Stimulated activated naive CD8-positive, alpha-beta T cell treated with anti-CD3 and anti-CD28 coated beads, Interleukin-15, amount 100 ng/mL, for 72 hours (primary cell): ENCODE results near the gene MRM2.

Experiments used
- ATAC-seq: fragments of 150-1000 bp; cut with Tn5 transposase; 2 replicates; pipeline ENCODE4 v1.10.0; 2021; ENCODE audit warnings: mild to moderate bottlenecking, moderate library complexity
- DNase-seq, 2 donors: peaks; one replicate each; pipeline ENCODE4 v3.0.0; 2021 to 2022
- H3K27ac Mint-ChIP-seq, 2 donors: one replicate each; pipeline ENCODE4 v1.8.0; 2022; ENCODE audit warnings: mild to moderate bottlenecking in 2 of 2, mixed read lengths in 2 of 2, moderate library complexity in 2 of 2
- H3K27me3 Mint-ChIP-seq: one replicate; pipeline ENCODE4 v1.8.0; 2022; ENCODE audit warnings: mixed read lengths
- H3K4me1 Mint-ChIP-seq: one replicate; pipeline ENCODE4 v1.8.0; 2022; ENCODE audit warnings: mild to moderate bottlenecking, mixed read lengths
- H3K4me3 Mint-ChIP-seq, 2 donors: one replicate each; pipeline ENCODE4 v1.8.0; 2022; ENCODE audit warnings: mild to moderate bottlenecking in 2 of 2, mixed read lengths in 2 of 2, moderate library complexity in 1 of 2
- H3K9me3 Mint-ChIP-seq, 2 donors: one replicate each; pipeline ENCODE4 v1.8.0; 2022; ENCODE audit warnings: mixed read lengths in 2 of 2

Gene MRM2

DNA sequence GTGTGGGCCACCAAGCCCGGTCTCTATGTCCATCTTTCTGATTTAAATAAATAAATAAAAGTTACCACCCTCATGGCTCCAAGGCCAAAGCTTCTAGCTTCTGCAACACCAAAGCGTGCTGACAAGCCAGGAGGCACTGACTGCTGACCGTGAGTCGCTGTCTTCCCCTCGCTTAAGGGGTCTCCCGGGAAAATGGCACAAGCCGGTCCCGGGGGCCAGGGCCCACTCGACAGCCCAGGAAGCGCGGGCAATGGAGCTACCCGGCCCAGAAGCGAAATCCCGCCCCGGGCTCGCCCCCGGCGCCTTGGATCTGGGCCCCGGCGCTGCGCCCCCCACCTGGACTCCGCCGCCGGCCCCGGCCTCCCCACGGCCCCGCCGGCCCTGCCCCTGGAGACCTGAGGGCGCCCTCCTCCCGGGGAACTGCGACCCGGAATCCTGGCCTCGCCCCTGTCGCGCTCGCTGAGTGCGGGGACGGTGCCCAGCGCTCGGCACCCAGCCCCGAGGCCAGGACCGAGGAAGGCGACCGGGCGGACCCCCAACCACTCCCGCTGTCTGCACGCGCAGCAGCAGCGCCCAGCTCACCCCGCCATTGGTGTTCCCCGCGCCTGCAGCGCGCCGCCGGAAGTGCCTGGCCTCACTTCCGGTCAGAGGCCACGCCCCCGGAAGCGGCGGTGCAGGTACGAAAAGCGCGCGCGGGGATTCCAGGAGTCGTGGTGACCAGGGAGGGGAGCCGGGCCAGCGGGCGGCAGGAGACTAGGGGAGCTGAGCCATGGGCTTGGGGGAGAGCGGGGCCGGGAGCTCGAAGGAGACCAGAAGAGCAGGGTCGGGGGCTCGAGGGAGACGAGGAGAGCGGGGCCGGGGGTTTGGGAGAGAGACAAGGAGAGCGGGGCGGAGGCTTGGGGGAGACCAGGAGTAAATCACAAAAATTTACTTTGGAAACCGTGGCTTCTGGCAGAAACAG lies at the start of gene MRM2, which contains the start of gene NUDT1:
Gene MRM2 (minus strand): TSS at position 626 of the 961 bp plus-strand sequence. CDS start 36 bp downstream, at position 590.
Gene NUDT1 (plus strand): TSS at position 647 of the 961 bp plus-strand sequence. CDS start 2,349 bp downstream, outside the sequence.
- peak within 1 kb of the TSS; percentile 98 for H3K27ac Mint-ChIP-seq
- DNase-seq (peak; percentile 68 to 81), ATAC-seq (peak; percentile 87)
- peak within 1 kb of the TSS; percentile 100 for H3K4me3 Mint-ChIP-seq
- peaks cover 41% of the 10 kb centered on the region for H3K4me1 Mint-ChIP-seq
- no peaks in the 10 kb centered on the region for H3K27me3 Mint-ChIP-seq
- no peaks in the 10 kb centered on the region for H3K9me3 Mint-ChIP-seq

DNA sequence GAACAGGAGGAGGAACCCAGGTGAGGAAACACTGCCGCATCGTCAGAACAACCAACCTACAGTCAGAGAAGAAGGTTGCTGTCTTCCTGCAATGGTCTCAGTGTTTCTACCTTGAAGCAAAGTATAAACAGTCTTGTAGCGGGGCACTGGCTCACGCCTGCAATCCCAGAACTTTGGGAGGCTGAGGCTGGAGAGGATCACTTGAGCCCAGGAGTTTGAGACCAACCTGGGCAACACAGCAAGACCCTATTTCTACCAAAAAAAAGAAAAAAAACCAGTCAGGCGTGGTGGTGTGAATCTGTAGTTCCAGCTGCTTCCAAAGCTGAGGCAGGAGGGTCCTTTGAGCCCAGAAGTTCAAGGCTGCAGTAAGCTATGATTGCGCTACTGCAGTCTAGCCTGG lies 48.9 kb upstream of the MRM2 start:
- Mint-ChIP-seq H3K27me3 (no peaks in the 10 kb centered on the region), H3K4me3 (no peak overlapping the region), H3K9me3 (no peaks in the 10 kb centered on the region), H3K4me1 (no peaks in the 10 kb centered on the region), H3K27ac (no peak overlapping the region)
- ATAC-seq, result no peak
- no peak for DNase-seq

DNA sequence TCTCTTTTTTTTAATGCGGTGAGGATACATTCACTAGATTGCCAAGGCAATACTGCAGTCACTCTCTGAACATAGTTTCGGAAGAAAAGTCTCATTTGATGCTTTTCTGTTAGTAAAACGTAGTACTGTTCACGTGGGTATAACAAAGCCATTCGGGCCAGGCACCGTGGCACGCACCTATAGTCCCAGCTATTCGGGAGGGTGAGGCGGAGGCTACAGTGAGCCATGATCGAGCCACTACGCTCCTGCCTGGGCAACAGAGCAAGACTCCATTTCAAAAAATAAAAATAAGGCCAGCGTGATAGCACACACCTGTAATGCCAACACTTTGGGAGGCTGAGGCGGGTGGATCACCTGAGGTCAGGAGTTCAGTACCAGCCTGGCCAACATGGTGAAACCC lies 47.6 kb upstream of the MRM2 start:
- no peaks in the 10 kb centered on the region for H3K4me1 Mint-ChIP-seq
- no peaks in the 10 kb centered on the region for H3K9me3 Mint-ChIP-seq
- no peak overlapping the region for H3K27ac Mint-ChIP-seq
- H3K4me3 Mint-ChIP-seq, result no peak overlapping the region
- H3K27me3 Mint-ChIP-seq, result no peaks in the 10 kb centered on the region
- ATAC-seq (no peak), DNase-seq (no peak)

DNA sequence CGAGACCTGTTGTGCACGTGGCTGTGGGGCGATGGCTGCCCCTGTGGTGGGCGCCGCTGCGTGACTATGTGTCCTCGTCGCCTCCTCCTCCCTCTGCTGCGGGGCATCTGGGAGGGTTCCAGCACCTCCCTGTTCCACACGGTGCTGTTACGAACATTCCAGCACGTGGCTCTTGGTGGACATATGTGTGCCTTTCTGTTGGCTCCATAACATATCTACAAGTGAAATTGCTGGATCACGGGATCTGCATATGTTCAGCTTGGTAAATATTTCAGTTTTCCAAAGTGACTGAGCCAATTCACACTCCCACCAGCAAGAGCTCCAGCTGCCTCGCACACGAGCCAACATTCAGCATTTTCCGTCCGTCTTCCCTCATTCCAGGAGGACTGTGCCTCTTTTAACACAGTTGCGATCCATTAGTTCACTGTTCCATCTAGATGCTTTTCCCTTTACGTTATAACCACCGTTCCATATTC lies 47.1 kb upstream of the MRM2 start:
- Mint-ChIP-seq H3K9me3 (no peaks in the 10 kb centered on the region), H3K4me1 (no peaks in the 10 kb centered on the region), H3K27ac (no peak overlapping the region), H3K27me3 (no peaks in the 10 kb centered on the region), H3K4me3 (no peak overlapping the region)
- ATAC-seq (no peak), DNase-seq (no peak)

DNA sequence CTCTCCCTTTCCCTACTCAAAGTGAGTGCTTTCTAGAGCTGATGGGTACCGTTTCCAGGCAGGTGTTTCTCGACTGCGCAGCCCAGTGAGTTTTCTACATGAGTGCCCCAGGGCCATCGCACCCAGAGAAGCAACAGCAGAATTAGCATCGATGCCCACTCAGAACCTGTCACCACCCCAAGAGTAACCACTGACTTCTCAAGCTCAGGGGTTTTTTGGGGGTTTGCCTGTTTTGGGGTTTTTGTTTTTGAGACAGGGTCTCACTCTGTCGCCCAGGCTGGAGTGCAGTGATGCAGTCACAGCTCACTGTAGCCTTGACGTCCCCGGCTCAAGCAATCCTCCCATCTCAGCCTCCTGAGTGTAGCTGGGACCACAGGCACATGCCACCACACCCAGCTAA lies 46.5 kb upstream of the MRM2 start:
- Mint-ChIP-seq H3K4me1 (no peaks in the 10 kb centered on the region), H3K27ac (no peak overlapping the region), H3K9me3 (no peaks in the 10 kb centered on the region), H3K4me3 (no peak overlapping the region), H3K27me3 (no peaks in the 10 kb centered on the region)
- ATAC-seq (no peak), DNase-seq (no peak)

DNA sequence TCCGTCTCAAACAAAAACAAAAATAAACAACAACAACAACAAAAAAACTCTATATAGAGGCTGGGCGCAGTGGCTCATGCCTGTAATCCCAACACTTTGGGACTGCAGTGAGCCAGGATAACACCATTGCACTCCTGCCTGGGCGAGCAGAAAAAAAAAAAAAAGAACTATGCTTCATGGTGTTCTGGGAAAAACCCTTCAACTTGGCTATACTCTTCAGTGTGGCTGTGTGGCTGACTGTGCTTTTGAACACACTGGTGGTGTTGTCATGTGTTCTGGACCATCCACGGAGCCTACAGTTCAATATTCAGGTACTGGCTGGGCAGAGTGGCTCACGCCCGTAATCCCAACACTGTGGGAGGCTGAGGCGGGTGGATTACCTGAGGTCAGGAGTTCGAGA lies 45.7 kb upstream of the MRM2 start:
- no peaks in the 10 kb centered on the region for H3K27me3 Mint-ChIP-seq
- no peak for DNase-seq
- no peak for ATAC-seq
- no peaks in the 10 kb centered on the region for H3K9me3 Mint-ChIP-seq
- no peak overlapping the region for H3K27ac Mint-ChIP-seq
- no peak overlapping the region for H3K4me3 Mint-ChIP-seq
- H3K4me1 Mint-ChIP-seq, result no peaks in the 10 kb centered on the region

DNA sequence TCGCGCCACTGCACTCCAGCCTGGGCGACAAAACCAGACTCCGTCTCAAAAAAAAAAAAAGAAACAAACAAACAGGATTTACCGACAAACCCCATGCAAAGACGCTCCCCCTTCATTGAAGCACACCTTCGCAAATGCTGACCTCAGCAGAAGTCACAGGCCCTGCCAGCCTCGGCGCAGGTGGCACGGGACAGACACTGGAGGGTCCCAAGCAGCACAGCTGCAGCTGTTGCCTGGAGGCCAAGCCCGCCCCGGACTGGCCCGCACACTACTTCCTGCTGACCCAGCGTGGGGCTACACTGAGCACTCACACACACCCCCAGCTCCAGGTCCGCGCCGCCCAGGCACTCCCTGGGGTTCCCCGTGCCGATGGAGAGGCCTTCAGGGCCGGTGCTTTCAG lies 41.1 kb upstream of the MRM2 start:
- Mint-ChIP-seq H3K27me3 (no peaks in the 10 kb centered on the region), H3K9me3 (no peaks in the 10 kb centered on the region), H3K4me1 (peaks cover 6% of the 10 kb centered on the region), H3K4me3 (no peak overlapping the region), H3K27ac (peak overlapping the region in 1 of 2 donors; percentile 78)
- DNase-seq (no peak), ATAC-seq (no peak)

DNA sequence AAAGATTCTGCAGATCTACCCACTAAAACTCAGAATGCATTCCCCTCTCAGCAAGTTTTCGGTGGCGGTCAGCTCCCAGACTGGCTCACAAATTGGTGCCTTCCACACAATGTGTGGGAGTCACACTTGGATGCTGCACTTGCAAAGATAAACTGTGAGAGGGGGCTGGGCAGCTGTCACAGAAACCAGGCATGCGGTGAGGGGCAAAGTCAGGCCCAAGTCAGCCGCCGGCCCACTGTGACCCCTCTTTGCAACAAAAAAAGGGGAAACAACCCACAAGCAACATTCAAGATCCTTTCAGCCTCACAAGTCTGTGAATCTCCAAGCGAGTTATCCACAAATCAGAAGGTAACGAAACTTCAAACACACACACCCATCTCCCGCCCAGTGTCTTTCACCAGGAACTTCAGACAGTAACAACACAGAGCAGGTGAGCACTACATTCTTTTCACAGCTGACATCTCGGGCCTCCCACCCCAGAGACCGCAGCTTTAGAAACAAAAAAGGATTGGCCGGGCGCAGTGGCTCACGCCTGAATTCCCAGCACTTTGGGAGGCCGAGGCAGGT lies 40.3 kb upstream of the MRM2 start:
- Mint-ChIP-seq H3K4me3 (no peak overlapping the region), H3K27me3 (no peaks in the 10 kb centered on the region), H3K9me3 (no peaks in the 10 kb centered on the region), H3K27ac (peak overlapping the region in 1 of 2 donors; percentile 89), H3K4me1 (peaks cover 6% of the 10 kb centered on the region)
- ATAC-seq (no peak), DNase-seq (no peak)

DNA sequence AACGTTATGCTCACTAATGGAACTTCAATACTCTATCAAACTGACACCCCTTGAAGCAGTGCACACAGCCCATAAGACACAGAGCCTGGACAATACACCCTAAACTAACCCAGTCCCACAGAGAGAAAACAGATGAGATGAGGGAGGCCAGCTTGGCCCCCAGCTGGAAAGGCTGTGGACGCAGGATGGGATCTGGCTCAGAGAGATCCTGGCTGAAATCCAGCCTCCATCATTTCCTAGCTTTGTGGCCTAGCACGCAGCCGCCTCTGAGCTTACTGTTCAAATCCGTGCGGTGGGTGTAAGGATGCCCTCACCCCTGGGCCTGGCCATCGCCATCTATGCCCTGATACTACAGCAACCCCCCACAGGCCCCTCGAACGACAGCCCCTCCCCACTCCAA lies 39.5 kb upstream of the MRM2 start:
- H3K9me3 Mint-ChIP-seq, result no peaks in the 10 kb centered on the region
- H3K27ac Mint-ChIP-seq, result no peak overlapping the region
- H3K27me3 Mint-ChIP-seq, result no peaks in the 10 kb centered on the region
- DNase-seq (no peak), ATAC-seq (no peak)
- no peak overlapping the region for H3K4me3 Mint-ChIP-seq
- H3K4me1 Mint-ChIP-seq, result peaks cover 6% of the 10 kb centered on the region

DNA sequence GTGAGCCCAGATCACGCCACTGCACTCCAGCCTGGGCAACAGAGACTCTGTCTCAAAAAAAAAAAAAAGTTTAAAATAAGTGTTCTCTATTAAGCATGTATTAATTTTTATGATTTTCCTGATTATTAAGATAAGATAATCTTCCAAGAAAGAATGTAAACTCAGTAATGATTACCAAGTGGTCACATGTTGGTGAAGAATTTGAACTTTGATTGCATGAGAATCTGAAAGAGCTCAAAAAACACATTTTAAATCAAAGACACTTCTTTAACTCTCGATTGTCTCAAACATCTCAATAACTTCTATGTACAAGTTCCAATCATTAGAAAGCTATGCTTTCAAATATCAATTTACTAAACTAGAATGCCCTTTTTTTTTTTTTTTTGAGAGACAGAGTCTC lies 38.4 kb upstream of the MRM2 start:
- H3K9me3 Mint-ChIP-seq, result no peaks in the 10 kb centered on the region

DNA sequence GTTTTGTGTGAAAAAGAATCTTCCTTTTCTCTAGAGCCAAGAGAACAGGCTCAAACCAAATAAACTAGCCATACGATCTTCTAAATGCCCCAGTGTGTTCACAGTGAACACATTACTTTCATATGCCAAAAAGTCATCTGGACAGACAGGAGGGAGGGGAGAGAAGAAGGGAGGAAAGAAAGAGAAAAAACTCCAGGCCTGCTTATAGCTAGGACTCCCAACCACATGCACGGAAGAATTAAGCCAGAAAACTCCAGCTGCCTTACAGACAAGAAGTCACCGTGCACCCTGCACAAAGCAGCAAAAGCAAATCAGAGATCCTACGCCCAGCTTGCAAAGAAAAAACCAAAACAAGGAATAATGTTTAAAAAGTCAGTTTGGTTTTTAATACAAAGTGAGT lies 37.9 kb upstream of the MRM2 start:
- Mint-ChIP-seq H3K27ac (no peak overlapping the region), H3K4me1 (peaks cover 6% of the 10 kb centered on the region)
- no peak for ATAC-seq

More for the DNA sequence above, 38.4 kb upstream of the MRM2 start:
- Mint-ChIP-seq H3K27me3 (no peaks in the 10 kb centered on the region), H3K27ac (no peak overlapping the region), H3K4me1 (peaks cover 6% of the 10 kb centered on the region), H3K4me3 (no peak overlapping the region)
- no peak for DNase-seq
- no peak for ATAC-seq

DNA sequence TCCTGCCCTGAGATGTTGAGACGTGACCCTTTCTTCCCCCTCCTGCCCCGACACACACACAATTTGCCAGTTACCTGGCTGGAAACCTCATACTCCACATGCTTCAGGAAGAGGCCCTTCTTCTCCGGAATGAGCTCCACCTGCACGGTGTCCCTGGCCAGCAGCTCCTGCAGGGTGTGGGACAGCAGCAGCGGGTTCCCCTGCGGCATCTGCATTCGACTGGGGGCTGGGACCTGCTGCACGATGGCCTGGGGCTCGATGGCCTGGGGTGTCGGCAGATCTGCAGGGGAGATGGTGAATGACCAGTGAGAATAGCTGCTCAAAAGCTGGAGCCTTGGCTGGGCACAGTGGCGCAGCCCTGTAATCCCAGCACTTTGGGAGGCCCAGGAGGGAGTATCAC lies 36.0 kb upstream of the MRM2 start:
- ATAC-seq (no peak), DNase-seq (no peak)
- H3K4me1 Mint-ChIP-seq, result peaks cover 6% of the 10 kb centered on the region
- H3K9me3 Mint-ChIP-seq, result no peaks in the 10 kb centered on the region
- no peaks in the 10 kb centered on the region for H3K27me3 Mint-ChIP-seq
- H3K27ac Mint-ChIP-seq, result no peak overlapping the region
- no peak overlapping the region for H3K4me3 Mint-ChIP-seq

More for the DNA sequence above, 37.9 kb upstream of the MRM2 start:
- no peak for DNase-seq
- Mint-ChIP-seq H3K9me3 (no peaks in the 10 kb centered on the region), H3K4me3 (no peak overlapping the region), H3K27me3 (no peaks in the 10 kb centered on the region)

DNA sequence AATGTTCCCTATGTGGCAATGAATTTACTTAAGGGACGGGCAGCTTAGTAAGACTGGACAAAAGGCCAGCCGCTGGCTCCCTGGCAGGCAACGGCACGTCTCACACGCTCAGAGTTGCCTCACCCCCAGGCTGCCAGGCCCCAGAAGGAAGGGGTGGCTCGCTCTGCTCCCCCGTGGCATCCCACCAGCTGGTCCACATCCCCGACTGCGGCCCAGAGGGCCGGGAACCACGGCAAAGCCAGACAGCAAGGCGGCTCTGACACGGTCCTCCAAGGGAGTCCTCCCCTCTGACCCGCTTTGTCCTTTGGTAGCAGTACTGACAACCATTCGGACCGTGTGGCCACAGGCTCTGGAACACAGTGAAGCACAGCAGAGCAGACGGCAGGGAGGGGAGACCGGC lies 34.1 kb upstream of the MRM2 start:
- H3K9me3 Mint-ChIP-seq, result no peaks in the 10 kb centered on the region

DNA sequence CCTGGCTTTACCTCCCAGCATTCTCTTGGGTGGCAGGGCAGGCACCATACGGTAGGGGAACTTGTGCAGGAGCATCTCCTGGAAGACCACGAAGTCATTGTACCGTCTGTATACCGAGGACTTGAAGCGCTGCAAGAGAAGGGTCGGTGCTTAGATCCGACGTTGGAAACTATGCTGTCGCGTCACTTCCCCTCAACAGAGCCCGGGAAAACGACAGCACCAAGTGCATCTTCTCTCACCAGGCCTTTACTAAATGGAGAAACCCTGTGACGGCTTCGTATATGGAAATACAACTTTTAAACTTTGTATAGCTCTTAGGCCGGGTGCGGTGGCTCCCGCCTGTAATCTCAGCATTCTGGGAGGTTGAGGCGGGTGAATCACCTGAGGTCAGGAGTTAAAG lies 33.1 kb upstream of the MRM2 start:
- Mint-ChIP-seq H3K4me1 (peaks cover 4% of the 10 kb centered on the region), H3K27ac (no peak overlapping the region), H3K27me3 (no peaks in the 10 kb centered on the region), H3K4me3 (no peak overlapping the region), H3K9me3 (no peaks in the 10 kb centered on the region)
- ATAC-seq (no peak), DNase-seq (no peak)

More for the DNA sequence above, 34.1 kb upstream of the MRM2 start:
- ATAC-seq, result no peak
- H3K27ac Mint-ChIP-seq, result no peak overlapping the region
- no peak overlapping the region for H3K4me3 Mint-ChIP-seq
- DNase-seq, result no peak
- H3K27me3 Mint-ChIP-seq, result no peaks in the 10 kb centered on the region
- peaks cover 6% of the 10 kb centered on the region for H3K4me1 Mint-ChIP-seq

DNA sequence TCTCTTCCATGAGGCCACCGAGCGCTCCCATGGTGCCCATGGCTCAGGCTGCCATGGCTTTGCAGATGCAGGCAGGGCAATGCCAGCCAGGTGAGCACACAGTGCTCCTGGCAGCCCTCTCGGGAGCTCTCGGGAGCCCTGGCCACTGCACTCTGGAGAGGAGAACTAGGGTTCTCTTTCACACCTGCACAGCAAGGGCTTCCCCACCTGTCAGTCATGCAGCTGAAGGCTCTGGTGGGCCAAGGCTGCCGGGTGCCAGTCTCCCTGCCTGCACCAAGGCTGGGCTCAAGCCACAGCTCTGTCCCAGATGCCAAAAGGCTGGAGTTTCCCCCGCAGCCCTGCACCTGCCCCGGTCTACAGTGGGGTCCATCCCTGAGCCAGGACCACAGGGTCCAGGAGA lies 32.7 kb upstream of the MRM2 start:
- ATAC-seq, result no peak
- Mint-ChIP-seq H3K9me3 (no peaks in the 10 kb centered on the region), H3K27me3 (no peaks in the 10 kb centered on the region), H3K27ac (no peak overlapping the region), H3K4me1 (no peaks in the 10 kb centered on the region), H3K4me3 (no peak overlapping the region)
- no peak for DNase-seq

DNA sequence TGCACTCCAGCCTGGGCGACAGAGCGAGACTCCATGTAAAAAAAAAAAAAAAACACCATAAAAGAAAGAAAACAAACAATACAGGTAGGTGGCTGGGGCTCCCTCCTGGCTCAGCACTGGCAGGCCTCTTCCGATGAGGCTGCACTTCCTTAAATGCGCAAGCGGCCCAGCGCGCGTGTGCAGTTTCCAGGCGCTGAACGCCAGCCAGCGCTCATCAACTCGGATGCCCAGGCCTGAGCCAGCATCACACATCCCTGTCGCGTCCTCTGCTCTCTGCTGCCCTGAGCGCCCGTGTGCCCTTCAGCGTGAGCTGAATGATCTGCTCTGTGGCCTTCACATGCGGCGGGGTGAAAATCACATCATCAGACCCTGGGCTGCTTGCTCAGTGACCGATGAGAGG lies 31.9 kb upstream of the MRM2 start:
- no peak for DNase-seq
- Mint-ChIP-seq H3K27me3 (no peaks in the 10 kb centered on the region), H3K9me3 (no peaks in the 10 kb centered on the region), H3K27ac (no peak overlapping the region), H3K4me3 (no peak overlapping the region), H3K4me1 (no peaks in the 10 kb centered on the region)
- no peak for ATAC-seq
